ENCODE results near the gene IGFBP7. TPM values are rescaled to one million over a fixed set of nuclear protein-coding genes. Genes with fewer than 3 reads are reported as not detected.

The IGFBP7 gene
- total and polyA plus RNA-seq, 2 of the 8 experiments (the other 6 are each of a cell fraction or from before 2014, with no cell fraction given): 0.17 to 0.48 TPM

DNA sequence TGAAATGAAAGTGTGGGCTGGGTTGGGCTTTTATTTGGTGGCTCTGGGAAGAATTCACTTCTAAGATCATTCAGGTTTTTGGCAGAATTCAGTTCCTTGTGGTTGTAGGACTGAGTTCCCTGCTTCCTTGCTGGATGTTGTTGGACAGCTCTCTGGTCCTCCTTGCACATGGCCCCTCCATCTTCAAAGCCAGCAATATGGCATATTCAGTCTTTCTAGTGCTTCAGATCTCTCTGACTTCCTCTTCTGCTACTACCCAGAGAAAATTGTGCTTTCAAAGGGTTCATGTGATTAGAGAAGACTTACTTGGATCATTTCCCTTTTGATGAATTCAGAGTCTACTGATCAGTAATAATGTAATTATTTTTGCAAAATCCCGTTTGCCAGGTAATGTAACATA is 12.8 kb upstream of the IGFBP7 start (continued):
- no peak for TF ChIP-seq TCF12 (IDR thresholded peaks at IDR 0.05; ENCODE audit: low read depth, low read length)
- no peak for TF ChIP-seq CTBP2 (IDR thresholded peaks at IDR 0.05; ENCODE audit: borderline replicate concordance, insufficient read depth, insufficient read length, low read length)
- TF ChIP-seq ASH2L (IDR thresholded peaks at IDR 0.05; ENCODE audit: low read length): no peak
- no peak for TF ChIP-seq RFX5 (IDR thresholded peaks at IDR 0.05; ENCODE audit: borderline replicate concordance, low read depth, low read length)
- TF ChIP-seq TEAD4 (IDR thresholded peaks at IDR 0.05; ENCODE audit: low read depth, low read length): no peak
